Smooth muscle cell (in vitro differentiated cells): ENCODE results near the gene EHHADH. TPM values are rescaled to one million over a fixed set of nuclear protein-coding genes. Genes with fewer than 3 reads are reported as not detected.
"Not testable (repeated sequence)": the region's sequence is repeated elsewhere in the genome, so short reads cannot be mapped to it uniquely, and the experiment has no call there.

Experiments
- DNase-seq: peaks from one replicate; lab custom pipeline; 2025; ENCODE audit not compliant: unreplicated experiment; lab: John Stamatoyannopoulos, UW
- H2AFZ ChIP-seq: fragments of 200-600 bp; sonication (generic); 2 replicates; pipeline ENCODE4 v1.6.0; 2016; ENCODE audit warnings: antibody characterized with exemption, low read depth, mild to moderate bottlenecking
- H3F3A ChIP-seq: fragments of 200-600 bp; sonication (generic); 2 replicates; pipeline ENCODE4 v1.6.0; 2017; ENCODE audit warnings: antibody characterized with exemption, low read depth
- H3K27ac ChIP-seq: fragments of 200-600 bp; sonication (generic); 2 replicates; pipeline ENCODE4 v1.5.1; 2016; ENCODE audit warnings: low read depth, mild to moderate bottlenecking
- H3K27me3 ChIP-seq: fragments of 200-600 bp; sonication (generic); 2 replicates; pipeline ENCODE4 v1.6.1; 2016; ENCODE audit warnings: low read depth, mild to moderate bottlenecking
- H3K36me3 ChIP-seq: fragments of 200-600 bp; sonication (generic); 2 replicates; pipeline ENCODE4 v1.5.1; 2016; ENCODE audit warnings: low read depth
- H3K4me1 ChIP-seq: fragments of 200-600 bp; sonication (generic); 2 replicates; pipeline ENCODE4 v1.5.1; 2016; ENCODE audit warnings: low read depth
- H3K4me2 ChIP-seq: fragments of 200-600 bp; sonication (generic); 2 replicates; pipeline ENCODE4 v1.6.0; 2016; ENCODE audit warnings: mild to moderate bottlenecking
- H3K4me3 ChIP-seq: fragments of 200-600 bp; sonication (generic); 2 replicates; pipeline ENCODE4 v1.5.1; 2016; ENCODE audit warnings: mild to moderate bottlenecking
- H3K79me2 ChIP-seq: fragments of 200-600 bp; sonication (generic); 2 replicates; pipeline ENCODE4 v1.6.0; 2016; ENCODE audit warnings: low read depth, mild to moderate bottlenecking
- H3K9ac ChIP-seq: fragments of 200-600 bp; sonication (generic); 2 replicates; pipeline ENCODE4 v1.6.0; 2016; ENCODE audit warnings: low read depth
- H3K9me3 ChIP-seq: fragments of 200-600 bp; sonication (generic); replicated peaks from 2 replicates; pipeline ENCODE4 v1.5.1; 2016; ENCODE audit warnings: low read depth
- H4K20me1 ChIP-seq: fragments of 200-600 bp; sonication (generic); 2 replicates; pipeline ENCODE4 v1.6.0; 2016; ENCODE audit warnings: low read depth
- WGBS: methylation state at CpG from one replicate; pipeline ENCODE4 v1.1.7; 2016; ENCODE audit warnings: low lambda C conversion rate; 5-methylcytosine and 5-hydroxymethylcytosine counted together
- polyA plus RNA-seq: library from polyadenylated mRNA; unstranded; fragments of >200 nt; fragmentation: Nextera tagmentation; extraction: Ambion mirVana; gene quantifications from 2 replicates; pipeline ENCODE4 v1.2.1, GENCODE V29; 2016
- total RNA-seq: library from RNA; depleted of rRNA; stranded (reverse); fragments of >200 nt; gene quantifications from 2 replicates; pipeline ENCODE4 v1.2.3, GENCODE V29; 2014
- TF ChIP-seq, protein P1 (sequence below): fragments of 200-600 bp; sonication (generic); IDR thresholded peaks from 2 replicates; pipeline ENCODE4 v1.5.1; 2017; ENCODE audit warnings: borderline replicate concordance, mild to moderate bottlenecking, antibody characterized with exemption; ENCODE audit not compliant: insufficient read depth, poor library complexity, severe bottlenecking

EHHADH gene
- total and polyA plus RNA-seq, 2 experiments from 2014 or later: 2.7 to 2.9 TPM

DNA sequence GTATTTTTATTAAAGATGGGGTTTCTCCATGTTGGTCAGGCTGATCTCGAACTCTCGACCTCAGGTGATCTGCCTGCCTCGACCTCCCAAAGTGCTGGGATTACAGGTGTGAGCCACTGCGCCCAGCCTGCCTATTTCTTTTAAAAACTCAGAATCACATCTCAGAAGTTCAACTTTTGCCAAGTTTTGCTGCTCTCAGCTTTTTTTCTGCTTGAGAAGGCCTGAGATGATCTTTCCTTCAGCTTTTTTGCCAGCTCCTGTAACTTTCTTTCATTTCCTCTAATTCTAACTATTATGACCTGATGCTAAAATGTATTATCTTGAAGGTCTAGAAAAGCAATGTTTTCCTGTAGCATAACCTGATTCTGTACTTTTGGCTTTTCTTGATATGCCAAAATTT is 9.6 kb upstream of the EHHADH start:
- H2AFZ ChIP-seq: no peak overlapping the region
- H3K9me3 ChIP-seq: no peaks in the 10 kb centered on the region
- H3K4me3 ChIP-seq: no peak overlapping the region
- H3K4me2 ChIP-seq: no peak overlapping the region
- no peak overlapping the region for H3K9ac ChIP-seq
- no peaks in the 10 kb centered on the region for H3K79me2 ChIP-seq
- no peaks in the 10 kb centered on the region for H3K4me1 ChIP-seq
- 97% methylated on average over 4 of the region's 4 CpGs for WGBS
- no peak overlapping the region for H3K27ac ChIP-seq
- H3F3A ChIP-seq: no peaks in the 10 kb centered on the region
- H3K27me3 ChIP-seq: no peaks in the 10 kb centered on the region
- DNase-seq: no peak
- no peaks in the 10 kb centered on the region for H3K36me3 ChIP-seq
- no peaks in the 10 kb centered on the region for H4K20me1 ChIP-seq
- TF ChIP-seq, protein P1, sequence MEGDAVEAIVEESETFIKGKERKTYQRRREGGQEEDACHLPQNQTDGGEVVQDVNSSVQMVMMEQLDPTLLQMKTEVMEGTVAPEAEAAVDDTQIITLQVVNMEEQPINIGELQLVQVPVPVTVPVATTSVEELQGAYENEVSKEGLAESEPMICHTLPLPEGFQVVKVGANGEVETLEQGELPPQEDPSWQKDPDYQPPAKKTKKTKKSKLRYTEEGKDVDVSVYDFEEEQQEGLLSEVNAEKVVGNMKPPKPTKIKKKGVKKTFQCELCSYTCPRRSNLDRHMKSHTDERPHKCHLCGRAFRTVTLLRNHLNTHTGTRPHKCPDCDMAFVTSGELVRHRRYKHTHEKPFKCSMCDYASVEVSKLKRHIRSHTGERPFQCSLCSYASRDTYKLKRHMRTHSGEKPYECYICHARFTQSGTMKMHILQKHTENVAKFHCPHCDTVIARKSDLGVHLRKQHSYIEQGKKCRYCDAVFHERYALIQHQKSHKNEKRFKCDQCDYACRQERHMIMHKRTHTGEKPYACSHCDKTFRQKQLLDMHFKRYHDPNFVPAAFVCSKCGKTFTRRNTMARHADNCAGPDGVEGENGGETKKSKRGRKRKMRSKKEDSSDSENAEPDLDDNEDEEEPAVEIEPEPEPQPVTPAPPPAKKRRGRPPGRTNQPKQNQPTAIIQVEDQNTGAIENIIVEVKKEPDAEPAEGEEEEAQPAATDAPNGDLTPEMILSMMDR: no peak

DNA sequence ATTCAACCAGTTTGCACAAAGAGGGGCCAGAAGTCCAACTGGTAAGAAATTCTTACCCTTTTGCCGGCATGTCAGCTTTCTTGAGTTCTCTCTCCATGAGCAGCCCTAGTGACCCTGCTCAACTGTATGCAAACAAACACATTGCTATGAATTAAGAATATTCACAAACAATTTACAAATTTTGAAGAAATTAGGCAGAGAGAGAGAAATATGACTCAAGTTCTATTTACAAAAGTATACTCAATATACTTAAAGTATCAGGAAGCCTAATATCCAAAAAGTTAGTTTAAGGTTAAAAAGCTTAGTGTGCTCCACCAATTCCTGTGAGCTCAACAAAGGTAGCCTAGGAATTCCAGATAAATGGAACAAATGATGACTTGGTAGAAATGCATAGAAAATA is 3.5 kb upstream of the EHHADH start:
- 100% methylated on average over 1 of the region's 1 CpG for WGBS
- TF ChIP-seq, protein P1: no peak
- H3K4me1 ChIP-seq: no peaks in the 10 kb centered on the region

DNA sequence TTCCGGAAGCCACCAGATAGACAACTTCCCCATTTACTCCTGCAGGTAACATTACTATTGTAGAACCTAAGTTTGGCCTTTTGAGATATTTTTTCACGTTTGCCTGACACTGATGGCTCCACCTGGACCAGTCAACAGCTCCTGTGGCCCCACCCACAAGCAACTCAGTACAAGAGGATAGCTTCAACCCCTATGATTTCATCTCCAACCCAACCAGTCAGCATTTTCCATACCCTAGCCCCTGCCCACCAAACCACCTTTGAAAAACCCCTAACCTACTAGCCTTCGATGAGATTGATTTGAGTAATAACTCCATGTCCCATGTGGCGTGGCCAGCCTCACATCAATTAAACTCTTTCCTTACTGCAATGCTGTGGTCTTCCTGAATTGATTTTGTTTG is 950 bp upstream of the EHHADH start:
- Histone ChIP-seq H3K4me3 (no peak overlapping the region), H3K9me3 (peaks cover 6% of the 10 kb centered on the region), H3K4me2 (no peak overlapping the region), H3K4me1 (no peaks in the 10 kb centered on the region), H3F3A (no peaks in the 10 kb centered on the region), H3K79me2 (no peaks in the 10 kb centered on the region), H3K9ac (no peak overlapping the region), H2AFZ (no peak overlapping the region), H3K36me3 (no peaks in the 10 kb centered on the region), H4K20me1 (no peaks in the 10 kb centered on the region), H3K27me3 (no peaks in the 10 kb centered on the region), H3K27ac (no peak overlapping the region)
- no peak for DNase-seq
- TF ChIP-seq, protein P1: no peak
- 97% methylated on average over 4 of the region's 4 CpGs for WGBS

More for the DNA sequence above, 3.5 kb upstream of the EHHADH start:
- Histone ChIP-seq H3K9me3 (peaks cover 6% of the 10 kb centered on the region), H3K79me2 (no peaks in the 10 kb centered on the region), H3K4me3 (no peak overlapping the region), H3K27me3 (no peaks in the 10 kb centered on the region), H3K4me2 (no peak overlapping the region), H4K20me1 (no peaks in the 10 kb centered on the region), H2AFZ (no peak overlapping the region), H3K9ac (no peak overlapping the region), H3K27ac (no peak overlapping the region), H3K36me3 (no peaks in the 10 kb centered on the region), H3F3A (no peaks in the 10 kb centered on the region)
- DNase-seq: no peak

DNA sequence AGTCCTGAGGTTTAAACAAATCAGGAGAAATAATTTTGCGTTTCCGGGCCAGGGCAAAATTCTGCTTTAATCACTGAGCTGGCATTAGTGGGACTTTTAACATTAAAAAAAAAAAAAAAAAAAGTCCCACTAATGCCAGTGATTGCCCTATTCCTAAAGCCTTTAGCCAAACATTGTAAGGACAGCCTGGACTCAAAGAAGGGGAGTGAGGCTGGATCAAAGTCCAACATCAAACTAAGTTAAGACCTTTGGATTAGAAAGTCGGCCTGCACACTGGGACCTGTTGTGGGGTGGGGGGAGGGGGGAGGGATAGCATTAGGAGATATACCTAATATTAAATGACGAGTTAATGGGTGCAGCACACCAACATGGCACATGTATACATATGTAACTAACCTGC is 716 bp downstream of the EHHADH start:
- H3K79me2 ChIP-seq, H3K27me3 ChIP-seq, H3K27ac ChIP-seq, H3K9me3 ChIP-seq, H4K20me1 ChIP-seq, H2AFZ ChIP-seq, DNase-seq, H3K9ac ChIP-seq, H3K4me1 ChIP-seq, H3K36me3 ChIP-seq, H3F3A ChIP-seq: not testable (repeated sequence)
- H3K4me3 ChIP-seq: peak overlapping the region; percentile 68
- H3K4me2 ChIP-seq: peak overlapping the region; percentile 84
- 79% methylated on average over 4 of the region's 4 CpGs for WGBS
